ENCODE results near the gene MFAP4.

Gene MFAP4

GRCh38 chr17:19343671-19344151, 43.3 kb downstream of the MFAP4 start:
- H3K4me3 ChIP-seq (ENCODE audit: low read depth, low read length): no peak overlapping the region
- TF ChIP-seq CTCF (IDR thresholded peaks at IDR 0.05; ENCODE audit: low read depth, low read length, missing control alignments): no peak
- DNase-seq (ENCODE audit: low read depth): no peak
- in situ Hi-C loops (cut with HindIII; ENCODE audit: low sequenced_read_pairs): no loop called here

- in situ Hi-C loops (cut with HindIII; ENCODE audit: low sequenced_read_pairs): no loop called here
- no peak for DNase-seq (ENCODE audit: low read depth)
- H3K4me3 ChIP-seq (ENCODE audit: low read depth, low read length): no peak overlapping the region
- TF ChIP-seq CTCF (IDR thresholded peaks at IDR 0.05; ENCODE audit: low read depth, low read length, missing control alignments): no peak
Observed at GRCh38 chr17:19343256-19343630, 43.7 kb downstream of the MFAP4 start.

- TF ChIP-seq CTCF (IDR thresholded peaks at IDR 0.05; ENCODE audit: low read depth, low read length, missing control alignments): no peak
- H3K4me3 ChIP-seq (ENCODE audit: low read depth, low read length): no peak overlapping the region
- in situ Hi-C loops (cut with HindIII; ENCODE audit: low sequenced_read_pairs): no loop called here
- no peak for DNase-seq (ENCODE audit: low read depth)
Observed at GRCh38 chr17:19342611-19343255, 44.3 kb downstream of the MFAP4 start.

- in situ Hi-C loops (cut with HindIII; ENCODE audit: low sequenced_read_pairs): no loop called here
- DNase-seq (ENCODE audit: low read depth): no peak
- H3K4me3 ChIP-seq (ENCODE audit: low read depth, low read length): no peak overlapping the region
- no peak for TF ChIP-seq CTCF (IDR thresholded peaks at IDR 0.05; ENCODE audit: low read depth, low read length, missing control alignments)
Observed at GRCh38 chr17:19341641-19342610, 45.1 kb downstream of the MFAP4 start.

- TF ChIP-seq CTCF (IDR thresholded peaks at IDR 0.05; ENCODE audit: low read depth, low read length, missing control alignments): no peak
- DNase-seq (ENCODE audit: low read depth): no peak
- H3K4me3 ChIP-seq (ENCODE audit: low read depth, low read length): no peak overlapping the region
- in situ Hi-C loops (cut with HindIII; ENCODE audit: low sequenced_read_pairs): no loop called here
Observed at GRCh38 chr17:19341211-19341631, 45.8 kb downstream of the MFAP4 start.

- DNase-seq (ENCODE audit: low read depth): no peak
- no peak for TF ChIP-seq CTCF (IDR thresholded peaks at IDR 0.05; ENCODE audit: low read depth, low read length, missing control alignments)
- H3K4me3 ChIP-seq (ENCODE audit: low read depth, low read length): no peak overlapping the region
- in situ Hi-C loops (cut with HindIII; ENCODE audit: low sequenced_read_pairs): no loop called here
Observed at GRCh38 chr17:19339341-19339815, 47.6 kb downstream of the MFAP4 start.

Data from astrocyte of the cerebellum (primary cell).